Activated T-cell treated with anti-CD3 and anti-CD28 coated beads, Interleukin-2, amount 50 U/mL, for 4 hours (primary cell): ENCODE data around the gene EHMT1. TPM values are rescaled to one million over a fixed set of nuclear protein-coding genes. Genes with fewer than 3 reads are reported as not detected.

ENCODE experiments used
- ATAC-seq, 2 donors: fragments of 200-7000 bp; cut with Tn5 transposase; one replicate each; pipeline ENCODE4 v1.10.0; 2021
- DNase-seq: peaks from one replicate; pipeline ENCODE4 v3.0.0-alpha.2; 2020
- H3K27me3 Mint-ChIP-seq: one replicate; pipeline ENCODE4 v1.8.0; 2021; ENCODE audit warnings: low read depth, mixed read lengths
- H3K36me3 Mint-ChIP-seq: one replicate; pipeline ENCODE4 v1.8.0; 2022; ENCODE audit warnings: mixed read lengths; ENCODE audit not compliant: insufficient read depth
- H3K4me1 Mint-ChIP-seq: one replicate; pipeline ENCODE4 v1.8.0; 2021; ENCODE audit warnings: low read depth, mixed read lengths
- H3K4me3 Mint-ChIP-seq: one replicate; pipeline ENCODE4 v1.8.0; 2021; ENCODE audit warnings: mild to moderate bottlenecking, moderate library complexity, mixed read lengths
- H3K9me3 Mint-ChIP-seq: one replicate; pipeline ENCODE4 v1.8.0; 2021; ENCODE audit warnings: mixed read lengths
- total RNA-seq, 3 donors: library from RNA; stranded (reverse); gene quantifications; one replicate each; pipeline ENCODE4 v1.2.1, GENCODE V29; 2021

The EHMT1 gene
- total RNA-seq, 3 donors from 2014 or later = 76.6 to 79.1 (median 78.1) TPM

DNA sequence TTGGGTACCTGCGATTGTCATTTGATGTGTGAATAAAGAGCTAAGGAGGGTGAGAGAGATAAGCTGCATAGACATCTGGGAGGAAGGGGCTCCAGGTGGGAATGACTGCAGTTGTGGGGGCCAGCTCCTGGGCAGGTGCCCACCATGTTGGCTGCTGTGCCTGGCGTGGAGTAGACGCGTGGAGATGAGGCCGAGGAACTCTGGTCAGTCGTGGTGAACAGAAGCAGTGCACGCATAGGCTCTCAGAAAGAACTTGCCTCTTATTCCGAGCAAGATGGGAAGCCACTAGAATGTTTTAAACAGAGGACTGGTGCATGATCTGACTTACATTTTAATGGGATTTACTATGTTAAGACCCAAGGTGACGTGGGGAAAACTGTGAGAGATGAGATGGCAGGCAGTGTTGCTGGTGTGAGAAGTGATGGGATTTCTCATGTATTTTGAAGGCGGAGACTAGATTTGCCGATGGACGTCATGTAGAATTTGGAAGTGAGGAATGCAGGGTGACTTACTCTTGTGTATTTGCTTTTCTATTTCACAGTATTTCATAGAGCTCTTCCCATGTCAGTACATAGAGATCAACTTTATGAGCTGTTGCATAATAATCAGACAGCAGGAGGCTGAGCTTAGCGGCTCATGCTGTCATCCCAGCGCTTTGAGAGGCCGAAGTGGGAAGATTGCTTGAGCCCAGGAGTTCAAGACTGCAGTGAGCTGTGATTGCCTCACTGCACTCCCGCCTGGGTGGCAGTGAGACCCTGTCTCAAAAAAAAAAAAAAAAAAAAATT, 71.1 kb downstream of the EHMT1 start:
- Mint-ChIP-seq H3K36me3 (peaks cover 30% of the 10 kb centered on the region), H3K9me3 (no peaks in the 10 kb centered on the region), H3K4me1 (peaks cover 59% of the 10 kb centered on the region), H3K4me3 (no peak overlapping the region), H3K27me3 (no peaks in the 10 kb centered on the region)
- no peak for DNase-seq
- ATAC-seq = no peak

DNA sequence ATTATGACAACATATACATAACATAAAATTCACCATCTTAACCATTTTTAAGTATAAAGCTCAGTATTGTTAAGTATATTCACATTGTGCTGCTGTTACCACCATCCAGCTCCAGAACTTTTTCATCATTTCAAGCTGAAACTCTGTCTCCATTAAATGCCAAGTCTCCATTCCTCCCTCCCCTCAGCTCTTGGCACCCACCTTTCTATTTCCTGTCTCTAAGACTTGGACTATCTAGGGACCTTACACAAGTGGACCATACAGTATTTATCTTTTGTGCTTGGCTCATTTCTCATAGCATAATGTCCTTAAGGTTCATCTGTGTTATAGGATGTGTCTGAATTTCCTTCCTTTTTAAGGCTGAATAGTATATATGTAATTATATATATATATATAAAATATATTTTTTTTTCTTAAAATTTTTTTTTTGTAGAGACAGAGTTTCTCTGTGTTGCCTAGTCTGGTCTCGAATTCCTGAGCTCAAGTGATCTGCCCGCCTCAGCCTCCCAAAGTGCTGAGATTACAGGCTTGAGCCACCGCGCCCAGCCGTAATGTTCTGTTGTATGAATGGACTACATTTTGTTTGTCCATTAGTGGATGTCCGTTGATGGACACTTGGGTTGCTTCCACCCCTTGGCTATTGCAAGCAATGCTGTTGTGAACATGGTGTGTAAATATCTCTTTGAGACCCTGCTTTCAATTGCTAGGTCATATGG, 72.3 kb downstream of the EHMT1 start:
- Mint-ChIP-seq H3K27me3 (no peaks in the 10 kb centered on the region), H3K4me3 (no peak overlapping the region), H3K9me3 (no peaks in the 10 kb centered on the region), H3K36me3 (peaks cover 22% of the 10 kb centered on the region), H3K4me1 (peaks cover 56% of the 10 kb centered on the region)
- DNase-seq (no peak), ATAC-seq (no peak)

DNA sequence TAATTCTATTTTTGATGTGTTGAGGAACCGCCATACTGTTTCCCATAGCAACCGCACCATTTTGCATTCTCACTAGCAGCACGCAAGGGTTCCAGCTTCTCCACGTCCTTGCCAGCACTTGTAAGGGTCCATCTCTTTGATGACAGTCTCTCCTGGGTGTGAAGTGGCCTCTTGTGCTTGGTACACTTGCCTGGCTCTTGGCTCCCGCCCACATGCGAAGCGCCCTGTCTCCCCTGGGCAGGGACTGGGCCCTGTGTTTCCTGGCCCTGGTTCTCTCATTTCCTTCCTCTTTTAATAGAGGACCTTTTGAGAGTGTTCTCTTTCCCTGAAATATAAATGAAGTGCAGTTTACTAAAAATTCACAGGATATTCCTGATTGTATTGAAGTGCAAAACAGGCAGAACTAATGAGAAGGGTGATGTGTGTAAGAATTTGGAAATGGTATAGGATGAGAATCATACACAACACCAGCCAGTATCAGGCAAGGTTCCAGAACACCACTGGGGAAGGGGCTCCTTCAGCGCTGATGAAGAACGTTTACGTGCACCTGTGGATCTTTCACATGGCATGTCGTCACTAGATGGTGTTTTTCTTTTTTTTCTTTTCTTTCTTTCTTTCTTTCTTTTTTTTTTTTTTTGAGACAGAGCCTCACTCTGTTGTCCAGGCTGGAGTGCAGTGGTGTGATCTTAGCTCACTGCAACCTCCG, 73.0 kb downstream of the EHMT1 start:
- ATAC-seq (no peak), DNase-seq (no peak)
- Mint-ChIP-seq H3K9me3 (no peaks in the 10 kb centered on the region), H3K36me3 (peaks cover 24% of the 10 kb centered on the region), H3K4me3 (no peak overlapping the region), H3K4me1 (peaks cover 63% of the 10 kb centered on the region), H3K27me3 (no peaks in the 10 kb centered on the region)

DNA sequence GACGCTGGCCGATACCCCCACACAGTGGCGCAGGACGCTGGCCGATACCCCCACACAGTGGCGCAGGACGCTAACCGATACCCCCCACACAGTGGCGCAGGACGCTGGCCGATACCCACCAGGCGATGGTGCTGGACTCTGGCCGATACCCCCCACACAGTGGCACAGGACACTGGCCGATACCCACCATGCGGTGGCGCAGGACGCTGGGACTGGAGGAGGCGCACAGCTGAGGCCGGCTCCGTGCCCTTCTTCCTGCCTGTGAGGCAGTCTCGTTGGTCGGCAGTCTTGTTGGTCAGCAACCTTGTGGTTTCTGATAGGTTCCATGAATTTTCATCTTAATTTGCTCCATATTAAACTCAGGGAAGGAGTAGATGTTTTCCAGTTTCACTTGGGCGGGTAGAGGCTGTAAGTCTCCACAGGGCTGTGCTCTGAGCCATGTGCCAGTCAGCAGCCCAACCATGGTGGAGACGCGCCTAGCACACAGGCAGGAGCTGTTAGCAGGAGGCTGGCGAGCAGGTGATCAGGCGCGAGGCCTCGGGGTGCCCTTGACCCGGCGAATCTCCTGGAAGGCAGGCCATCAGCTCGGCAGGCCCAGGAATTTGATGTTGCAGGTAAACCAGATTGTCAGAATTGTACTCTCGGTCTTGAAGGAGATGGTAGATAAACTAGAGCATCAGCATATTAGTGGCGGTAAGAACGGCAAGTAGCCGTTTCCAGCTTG, 75.6 kb downstream of the EHMT1 start:
- Mint-ChIP-seq H3K4me1 (peaks cover 67% of the 10 kb centered on the region), H3K4me3 (no peak overlapping the region), H3K27me3 (no peaks in the 10 kb centered on the region), H3K36me3 (peaks cover 18% of the 10 kb centered on the region), H3K9me3 (no peaks in the 10 kb centered on the region)
- ATAC-seq = no peak
- no peak for DNase-seq

DNA sequence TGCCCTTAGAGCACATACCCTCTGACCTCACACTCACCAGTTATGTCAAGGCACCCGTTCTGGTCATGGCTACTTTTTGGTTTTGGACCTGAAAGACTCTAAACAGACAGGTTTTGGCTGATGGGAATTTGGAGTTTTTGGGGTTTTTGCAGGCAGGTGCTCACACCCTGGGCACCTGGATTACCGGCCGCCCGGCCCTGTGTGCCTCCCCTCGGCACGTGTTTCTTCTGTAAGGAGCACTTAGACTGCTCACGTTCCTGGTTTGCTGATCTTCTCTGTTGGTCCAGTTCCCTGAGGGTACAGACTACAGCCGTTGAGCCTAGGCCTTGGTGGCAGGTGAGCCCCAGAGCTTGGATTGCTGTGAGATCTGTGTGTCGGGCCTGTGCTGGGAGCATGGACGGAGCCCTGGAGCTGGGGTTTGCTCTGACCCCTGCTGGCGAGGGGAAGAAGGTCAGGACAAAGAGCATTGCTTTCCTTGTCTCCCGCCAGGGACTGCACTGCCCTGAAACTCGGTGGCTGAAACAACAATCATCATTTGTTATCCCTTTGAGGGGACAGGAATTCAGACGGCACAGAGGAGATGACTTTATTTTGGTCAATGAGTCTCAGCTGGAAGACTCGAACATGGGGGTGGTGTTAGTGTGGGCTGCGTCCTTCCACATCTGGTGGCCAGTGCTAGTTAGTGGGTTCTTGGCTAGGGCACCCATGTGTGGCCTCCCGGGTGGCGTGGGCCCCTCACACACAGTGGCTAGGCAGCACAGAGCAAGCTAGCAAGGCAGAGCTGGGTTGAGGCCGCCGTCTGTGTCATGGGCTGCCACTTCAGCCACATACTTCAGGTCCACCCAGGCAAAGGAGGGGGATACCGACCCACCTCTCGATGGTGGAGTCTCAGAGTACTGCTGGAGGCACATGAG, 76.4 kb downstream of the EHMT1 start:
- peak in 1 of 2 donors; percentile 65 for ATAC-seq

DNA sequence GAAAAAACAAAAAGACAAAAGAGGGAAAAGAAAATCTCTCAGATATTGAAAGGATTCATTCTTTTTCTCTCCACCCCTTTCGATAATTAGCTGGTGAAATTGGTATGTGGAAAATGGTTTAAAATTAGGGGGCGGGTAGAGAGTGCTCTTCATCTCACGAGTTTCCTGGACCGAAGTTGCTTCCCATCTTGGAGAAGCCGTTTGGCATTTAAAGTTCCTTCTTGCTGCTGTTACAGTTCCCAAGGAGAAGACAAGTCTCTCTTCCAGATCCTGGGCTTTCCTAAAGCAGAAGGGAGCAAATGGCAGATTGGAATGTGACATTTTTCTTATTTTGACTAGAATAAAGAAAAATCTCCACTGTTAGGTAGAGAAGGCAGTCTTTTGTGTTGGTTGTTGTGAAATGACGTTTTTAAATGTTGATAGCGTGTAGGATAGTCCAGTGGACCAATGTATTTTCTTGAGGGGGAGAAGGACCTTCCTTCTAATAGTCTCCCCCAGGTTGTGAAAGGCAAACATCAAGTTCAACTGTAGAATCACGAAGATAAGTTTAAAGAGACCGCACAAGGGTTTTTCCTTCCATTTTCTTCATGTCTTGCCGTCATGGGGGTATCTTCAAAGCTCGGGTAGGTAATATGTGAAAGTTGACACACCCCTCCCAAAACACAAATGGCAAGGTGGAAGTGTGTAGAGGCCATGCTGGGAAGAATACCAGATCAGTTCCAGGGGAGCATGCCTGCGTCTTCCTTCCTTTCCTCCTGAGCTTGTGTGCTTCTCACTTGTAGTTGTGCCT, 77.5 kb downstream of the EHMT1 start:
- H3K36me3 Mint-ChIP-seq = peaks cover 12% of the 10 kb centered on the region
- no peak for ATAC-seq
- H3K9me3 Mint-ChIP-seq = peaks cover 3% of the 10 kb centered on the region
- no peak overlapping the region for H3K4me3 Mint-ChIP-seq
- H3K4me1 Mint-ChIP-seq = peaks cover 59% of the 10 kb centered on the region
- DNase-seq = no peak
- H3K27me3 Mint-ChIP-seq = no peaks in the 10 kb centered on the region

More for the DNA sequence above, 76.4 kb downstream of the EHMT1 start:
- Mint-ChIP-seq H3K4me1 (peaks cover 64% of the 10 kb centered on the region), H3K27me3 (no peaks in the 10 kb centered on the region), H3K4me3 (no peak overlapping the region), H3K9me3 (no peaks in the 10 kb centered on the region), H3K36me3 (peaks cover 13% of the 10 kb centered on the region)
- no peak for DNase-seq

DNA sequence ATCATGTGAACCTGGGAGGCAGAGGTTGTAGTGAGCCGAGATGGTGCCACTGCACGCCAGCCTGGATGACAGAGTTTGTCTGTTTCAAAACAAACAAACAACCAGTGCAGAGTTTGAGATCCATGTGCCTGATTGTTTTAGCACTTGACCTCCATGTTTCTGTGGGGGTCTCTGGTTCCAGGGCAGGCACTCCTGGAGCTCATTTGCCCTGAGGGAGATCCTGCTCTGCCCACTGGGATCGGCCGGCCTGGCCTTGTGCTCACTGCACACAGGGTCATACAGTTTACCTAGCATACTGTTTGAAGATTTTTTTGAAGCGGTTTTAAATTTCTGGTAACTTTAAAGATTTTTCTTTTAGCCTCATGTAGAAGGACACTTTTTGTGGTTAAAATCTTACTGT, 78.4 kb downstream of the EHMT1 start:
- Mint-ChIP-seq H3K9me3 (peaks cover 3% of the 10 kb centered on the region), H3K4me1 (peaks cover 52% of the 10 kb centered on the region), H3K4me3 (no peak overlapping the region), H3K36me3 (peaks cover 12% of the 10 kb centered on the region), H3K27me3 (no peaks in the 10 kb centered on the region)
- no peak for ATAC-seq
- no peak for DNase-seq

DNA sequence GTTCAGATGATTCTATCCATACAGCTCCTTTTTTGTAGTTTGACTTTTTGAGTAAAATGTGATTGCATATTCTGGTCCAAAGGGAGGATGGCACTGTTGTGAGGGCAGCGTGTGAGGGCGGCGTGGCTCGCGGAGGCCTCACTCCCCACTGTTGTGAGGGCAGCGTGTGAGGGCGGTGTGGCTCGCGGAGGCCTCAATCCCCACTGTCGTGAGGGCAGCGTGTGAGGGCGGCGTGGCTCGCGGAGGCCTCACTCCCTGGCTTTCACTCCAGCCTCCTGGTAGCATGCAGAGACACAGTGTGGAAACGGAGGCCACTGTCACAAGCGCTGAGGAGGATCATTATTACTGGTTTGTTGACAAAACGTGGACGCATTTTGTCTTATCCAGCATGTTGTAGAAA, 79.0 kb downstream of the EHMT1 start:
- ATAC-seq (no peak), DNase-seq (no peak)
- Mint-ChIP-seq H3K4me1 (peaks cover 48% of the 10 kb centered on the region), H3K9me3 (peaks cover 3% of the 10 kb centered on the region), H3K36me3 (peaks cover 8% of the 10 kb centered on the region), H3K4me3 (no peak overlapping the region), H3K27me3 (no peaks in the 10 kb centered on the region)

DNA sequence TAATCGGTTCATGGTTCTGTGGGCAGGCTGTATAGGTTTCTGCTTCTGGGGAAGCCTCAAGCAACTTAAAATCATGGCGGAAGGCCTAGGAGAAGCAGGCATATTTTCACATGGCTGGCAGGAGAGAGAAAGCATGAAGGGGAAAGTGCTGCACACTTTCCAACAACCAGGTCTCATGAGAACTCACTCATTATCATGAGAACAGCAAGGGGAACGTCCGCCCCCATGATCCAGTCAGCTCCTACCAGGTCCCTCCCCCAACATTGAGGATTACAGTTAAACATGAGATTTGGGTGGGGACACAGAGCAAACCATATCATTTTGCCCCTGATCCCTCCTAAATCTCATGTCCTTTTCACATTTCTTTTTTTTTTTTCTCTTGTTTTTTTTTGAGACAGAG, 82.1 kb downstream of the EHMT1 start:
- H3K9me3 Mint-ChIP-seq = peaks cover 16% of the 10 kb centered on the region
- no peak for ATAC-seq
- H3K4me1 Mint-ChIP-seq = peaks cover 50% of the 10 kb centered on the region
- H3K36me3 Mint-ChIP-seq = peaks cover 14% of the 10 kb centered on the region
- DNase-seq = no peak
- no peaks in the 10 kb centered on the region for H3K27me3 Mint-ChIP-seq
- H3K4me3 Mint-ChIP-seq = no peak overlapping the region

DNA sequence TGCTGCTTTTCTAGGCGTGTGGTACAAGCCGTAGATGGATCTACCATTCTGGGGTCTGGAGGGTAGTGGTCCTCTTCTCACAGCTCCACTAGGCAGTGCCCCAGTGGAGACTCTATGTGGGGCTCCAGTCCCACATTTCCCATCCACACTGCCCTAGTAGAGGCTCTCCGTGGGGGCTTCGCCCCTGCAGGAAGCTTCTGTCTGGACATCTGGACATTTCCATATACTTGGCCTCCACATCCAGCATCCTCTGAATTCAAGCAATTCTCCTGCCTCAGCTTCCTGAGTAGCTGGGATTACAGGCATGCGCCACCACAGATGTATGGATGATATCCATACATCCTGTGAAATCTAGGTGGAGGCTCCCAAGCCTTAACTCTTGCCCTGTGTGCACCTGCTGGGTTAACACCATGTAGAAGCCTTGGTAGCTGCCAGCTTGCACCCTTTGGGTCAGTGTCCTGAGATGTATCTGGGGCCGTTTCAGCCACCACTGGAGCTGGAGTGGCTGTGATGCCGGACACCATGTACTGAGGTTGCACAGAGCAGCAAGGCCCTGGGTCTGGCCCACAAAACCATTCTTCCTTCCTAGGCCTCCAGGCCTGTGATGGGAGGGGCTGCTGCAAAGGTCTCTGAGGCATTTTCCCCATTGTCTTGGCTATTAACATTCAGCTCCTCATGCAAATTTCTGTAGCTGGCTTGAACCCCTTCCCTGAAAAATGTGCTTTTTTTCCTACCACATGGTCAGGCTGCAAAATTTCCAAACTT, 84.0 kb downstream of the EHMT1 start:
- H3K36me3 Mint-ChIP-seq = peaks cover 10% of the 10 kb centered on the region
- H3K4me1 Mint-ChIP-seq = peaks cover 54% of the 10 kb centered on the region
- no peaks in the 10 kb centered on the region for H3K27me3 Mint-ChIP-seq
- no peak overlapping the region for H3K4me3 Mint-ChIP-seq
- peaks cover 16% of the 10 kb centered on the region for H3K9me3 Mint-ChIP-seq
- ATAC-seq = no peak
- DNase-seq = no peak

DNA sequence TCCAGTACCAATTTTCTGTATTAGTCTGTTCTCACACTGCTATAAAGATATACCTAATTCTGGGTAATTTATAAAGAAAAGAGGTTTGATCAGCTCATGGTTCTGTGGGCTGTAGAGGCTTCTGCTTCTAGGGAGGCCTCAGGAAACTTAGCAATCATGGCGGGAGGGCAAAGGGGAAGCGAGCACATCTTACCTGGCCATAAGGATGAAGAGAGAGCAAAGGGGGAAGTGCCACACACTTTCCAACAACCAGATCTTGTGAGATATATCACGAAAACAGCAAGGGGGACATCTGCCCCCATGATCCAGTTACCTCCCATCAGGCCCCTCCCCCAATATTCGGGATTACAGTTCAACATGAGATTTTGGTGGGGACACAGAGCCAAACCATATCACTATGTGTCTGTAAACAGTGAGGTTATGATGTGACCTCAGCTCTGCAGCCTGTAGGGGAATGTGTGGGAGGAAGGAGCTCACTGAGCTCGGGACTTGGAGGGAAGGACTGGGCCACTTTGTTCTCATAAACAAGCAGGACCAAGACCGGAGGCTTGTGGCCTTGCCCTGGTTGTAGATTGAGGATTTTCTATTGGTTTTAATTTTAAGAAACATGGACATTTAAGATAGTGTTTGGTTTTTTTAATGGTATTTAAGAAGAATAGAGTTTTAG, 85.2 kb downstream of the EHMT1 start:
- no peak for DNase-seq
- H3K4me1 Mint-ChIP-seq = peaks cover 57% of the 10 kb centered on the region
- peaks cover 10% of the 10 kb centered on the region for H3K36me3 Mint-ChIP-seq
- no peak for ATAC-seq
- H3K9me3 Mint-ChIP-seq = peaks cover 16% of the 10 kb centered on the region
- peak overlapping the region; percentile 21 for H3K4me3 Mint-ChIP-seq
- H3K27me3 Mint-ChIP-seq = no peaks in the 10 kb centered on the region

DNA sequence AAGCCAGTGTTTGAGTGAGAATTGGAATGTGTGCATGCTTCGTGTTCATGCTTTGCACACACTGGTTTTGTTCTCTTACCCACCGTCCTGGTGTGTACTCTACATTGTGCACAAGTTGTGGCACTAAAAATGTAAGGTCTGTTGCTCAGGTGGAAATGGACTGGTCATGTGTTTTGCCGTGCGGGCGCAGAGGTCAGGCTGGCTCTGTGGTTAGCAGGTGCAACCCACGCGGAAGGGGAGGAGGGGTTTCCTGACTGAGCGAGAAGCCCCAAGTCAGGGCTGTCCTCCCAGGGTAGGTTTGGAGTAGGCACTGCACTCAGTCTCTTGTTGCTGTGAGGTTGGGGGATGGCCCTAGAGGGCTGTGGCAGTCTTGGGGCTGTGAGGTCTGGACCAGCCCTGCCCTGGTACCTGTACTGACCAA, 86.6 kb downstream of the EHMT1 start:
- Mint-ChIP-seq H3K9me3 (peaks cover 16% of the 10 kb centered on the region), H3K4me1 (peaks cover 53% of the 10 kb centered on the region), H3K36me3 (peaks cover 10% of the 10 kb centered on the region), H3K27me3 (no peaks in the 10 kb centered on the region), H3K4me3 (peak overlapping the region; percentile 25)
- DNase-seq = no peak
- peak; percentile 71 to 84 for ATAC-seq
